Measurements from ENCODE around the gene HEXD. TPM values are rescaled to one million over a fixed set of nuclear protein-coding genes. Genes with fewer than 3 reads are reported as not detected.

The HEXD gene
- total and polyA plus RNA-seq, 12 donors: 8.9 to 292 (median 43.8) TPM

DNA sequence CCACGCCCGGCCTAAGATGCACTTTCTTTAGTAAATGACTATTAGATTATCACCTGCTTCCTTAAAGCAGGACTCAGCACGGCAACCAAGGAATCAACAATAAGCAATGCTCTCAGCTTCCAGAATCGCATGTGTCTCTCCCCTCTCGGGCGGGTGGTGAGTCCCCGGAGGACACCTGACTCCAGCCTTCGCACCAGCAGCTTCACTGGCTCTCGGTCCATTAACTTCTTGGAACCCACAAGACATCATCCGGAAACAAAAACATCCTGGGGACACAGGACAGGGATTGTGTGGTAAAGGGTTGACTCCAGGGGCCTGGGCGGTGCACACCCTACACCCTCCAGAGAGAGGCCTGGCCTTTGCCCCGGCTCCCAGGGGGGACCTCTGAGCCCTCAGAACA lies 23.9 kb upstream of the HEXD start:
- intact Hi-C loops (cut with DNase I): no loop called here
- WGBS, 4 donors: 81 to 91% (median 87%) methylated on average over 11 to 12 of the region's 12 CpGs
- no peaks in the 10 kb centered on the region for H3K4me1 ChIP-seq (replicated peaks in 1 of 2)
- peaks cover 0 to 5% of the 10 kb centered on the region in 2 donors for H3K36me3 ChIP-seq (replicated peaks in 1 of 2)
- no peak overlapping the region for H3K27ac ChIP-seq
- DNase-seq: no peak
- no peaks in the 10 kb centered on the region for H3K9me3 ChIP-seq (replicated peaks in 1 of 3)
- H3K27me3 ChIP-seq: no peaks in the 10 kb centered on the region
- no peak for TF ChIP-seq POLR2A (IDR thresholded peaks at IDR 0.05)
- TF ChIP-seq, protein P1, sequence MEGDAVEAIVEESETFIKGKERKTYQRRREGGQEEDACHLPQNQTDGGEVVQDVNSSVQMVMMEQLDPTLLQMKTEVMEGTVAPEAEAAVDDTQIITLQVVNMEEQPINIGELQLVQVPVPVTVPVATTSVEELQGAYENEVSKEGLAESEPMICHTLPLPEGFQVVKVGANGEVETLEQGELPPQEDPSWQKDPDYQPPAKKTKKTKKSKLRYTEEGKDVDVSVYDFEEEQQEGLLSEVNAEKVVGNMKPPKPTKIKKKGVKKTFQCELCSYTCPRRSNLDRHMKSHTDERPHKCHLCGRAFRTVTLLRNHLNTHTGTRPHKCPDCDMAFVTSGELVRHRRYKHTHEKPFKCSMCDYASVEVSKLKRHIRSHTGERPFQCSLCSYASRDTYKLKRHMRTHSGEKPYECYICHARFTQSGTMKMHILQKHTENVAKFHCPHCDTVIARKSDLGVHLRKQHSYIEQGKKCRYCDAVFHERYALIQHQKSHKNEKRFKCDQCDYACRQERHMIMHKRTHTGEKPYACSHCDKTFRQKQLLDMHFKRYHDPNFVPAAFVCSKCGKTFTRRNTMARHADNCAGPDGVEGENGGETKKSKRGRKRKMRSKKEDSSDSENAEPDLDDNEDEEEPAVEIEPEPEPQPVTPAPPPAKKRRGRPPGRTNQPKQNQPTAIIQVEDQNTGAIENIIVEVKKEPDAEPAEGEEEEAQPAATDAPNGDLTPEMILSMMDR (IDR thresholded peaks at IDR 0.05): no peak
- no peak overlapping the region for H3K4me3 ChIP-seq

DNA sequence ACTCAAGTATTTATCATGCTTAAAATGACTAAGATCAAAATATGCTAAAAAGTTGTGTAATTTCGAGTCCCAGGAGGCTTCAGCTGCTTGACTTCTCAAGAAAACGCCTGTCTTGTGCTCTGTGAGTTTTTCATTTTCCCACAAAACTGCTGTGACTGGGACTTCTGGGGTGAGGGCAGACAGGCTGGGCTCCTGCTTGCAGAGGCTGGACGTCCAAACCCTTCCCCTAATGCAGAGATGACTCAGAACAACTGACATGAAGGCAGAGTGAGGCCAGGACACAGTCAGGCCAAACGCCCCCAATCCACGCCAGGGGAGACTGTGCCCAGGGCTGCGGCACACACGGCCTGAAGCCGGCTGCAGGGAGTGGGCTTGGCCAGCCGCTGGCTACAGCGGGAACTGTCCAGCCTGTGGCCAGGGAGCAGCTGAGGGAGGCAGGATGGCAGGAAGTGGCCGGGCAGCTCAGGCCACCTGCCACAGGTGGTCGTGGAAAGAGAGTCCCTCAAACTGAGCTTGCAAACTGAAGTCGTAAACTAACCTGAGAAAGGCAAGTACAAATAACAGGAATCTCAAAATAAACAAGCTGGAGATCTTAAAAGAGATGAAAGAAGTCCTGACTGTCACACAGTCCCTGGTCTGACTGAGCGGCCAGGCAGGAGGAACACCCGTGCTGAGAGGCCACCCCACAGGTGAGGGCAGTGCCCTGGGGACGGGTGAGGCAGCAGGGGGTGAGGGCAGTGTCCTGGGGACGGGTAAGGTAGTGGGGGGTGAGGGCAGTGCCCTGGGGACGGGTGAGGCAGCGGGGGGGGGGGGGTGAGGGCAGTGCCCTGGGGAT lies 21.3 kb upstream of the HEXD start:
- H3K4me1 ChIP-seq (replicated peaks in 1 of 2): no peaks in the 10 kb centered on the region
- no peak for DNase-seq
- no peak for TF ChIP-seq POLR2A (IDR thresholded peaks at IDR 0.05)
- TF ChIP-seq, protein P1 (IDR thresholded peaks at IDR 0.05): no peak
- peaks cover 0 to 4% of the 10 kb centered on the region in 2 donors for H3K36me3 ChIP-seq (replicated peaks in 1 of 2)
- H3K27me3 ChIP-seq: no peaks in the 10 kb centered on the region
- no peak overlapping the region for H3K4me3 ChIP-seq
- H3K27ac ChIP-seq: no peak overlapping the region
- no peaks in the 10 kb centered on the region for H3K9me3 ChIP-seq (replicated peaks in 1 of 3)
- WGBS, 4 donors: 72 to 86% (median 82%) methylated on average over 12 to 19 of the region's 19 CpGs
- intact Hi-C loops (cut with DNase I): no loop called here

DNA sequence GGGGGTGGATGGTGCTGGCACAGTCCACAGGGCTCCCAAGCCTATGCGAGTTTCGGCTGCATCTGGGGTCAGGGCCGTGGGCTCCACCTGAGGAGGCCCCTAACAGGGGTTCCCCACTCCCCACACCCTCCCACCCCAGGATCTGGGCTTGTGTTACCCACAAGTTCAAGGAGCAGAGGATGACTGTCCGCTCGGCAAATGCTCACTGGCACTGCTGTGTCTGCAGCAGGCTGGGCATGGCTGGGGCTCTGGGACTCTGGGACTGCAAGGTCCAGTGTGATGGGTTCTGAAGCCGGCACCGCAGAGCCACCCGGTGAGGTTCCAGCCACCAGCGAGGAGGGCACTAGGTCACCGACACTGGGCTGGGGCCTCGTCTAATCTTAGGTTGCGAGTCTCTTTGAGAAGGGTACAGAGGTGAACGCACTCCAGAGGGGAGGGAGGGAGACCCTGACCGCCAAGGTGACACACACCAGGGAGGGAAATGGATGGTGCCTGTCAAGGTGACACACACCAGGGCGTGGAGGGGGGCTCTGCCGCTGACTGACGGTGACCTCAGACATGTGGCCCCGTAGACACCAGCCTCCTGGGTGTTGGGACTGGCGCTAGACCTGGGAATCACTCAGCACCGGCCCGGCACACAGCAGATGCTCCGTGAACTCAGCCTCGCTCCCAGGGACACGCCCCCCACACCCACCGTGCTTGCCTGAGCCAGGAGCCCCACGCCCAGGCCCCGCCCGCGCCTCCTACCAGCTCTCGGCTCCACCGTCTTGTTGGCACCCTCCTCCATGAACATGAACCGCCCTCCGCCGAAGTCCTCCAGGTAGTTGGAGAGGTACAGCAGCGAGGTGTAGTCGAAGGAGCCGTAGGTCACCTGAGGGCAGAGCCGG lies 20.5 kb upstream of the HEXD start:
- DNase-seq: no peak
- H3K27me3 ChIP-seq: no peaks in the 10 kb centered on the region
- intact Hi-C loops (cut with DNase I): no loop called here
- H3K27ac ChIP-seq: no peak overlapping the region
- H3K4me1 ChIP-seq (replicated peaks in 1 of 2): no peaks in the 10 kb centered on the region
- no peaks in the 10 kb centered on the region for H3K9me3 ChIP-seq (replicated peaks in 1 of 3)
- WGBS, 4 donors: 90 to 95% (median 93%) methylated on average over 23 to 38 of the region's 38 CpGs
- no peak overlapping the region for H3K4me3 ChIP-seq
- no peaks in the 10 kb centered on the region for H3K36me3 ChIP-seq (replicated peaks in 1 of 2)
- no peak for TF ChIP-seq POLR2A (IDR thresholded peaks at IDR 0.05)
- TF ChIP-seq, protein P1 (IDR thresholded peaks at IDR 0.05): no peak

DNA sequence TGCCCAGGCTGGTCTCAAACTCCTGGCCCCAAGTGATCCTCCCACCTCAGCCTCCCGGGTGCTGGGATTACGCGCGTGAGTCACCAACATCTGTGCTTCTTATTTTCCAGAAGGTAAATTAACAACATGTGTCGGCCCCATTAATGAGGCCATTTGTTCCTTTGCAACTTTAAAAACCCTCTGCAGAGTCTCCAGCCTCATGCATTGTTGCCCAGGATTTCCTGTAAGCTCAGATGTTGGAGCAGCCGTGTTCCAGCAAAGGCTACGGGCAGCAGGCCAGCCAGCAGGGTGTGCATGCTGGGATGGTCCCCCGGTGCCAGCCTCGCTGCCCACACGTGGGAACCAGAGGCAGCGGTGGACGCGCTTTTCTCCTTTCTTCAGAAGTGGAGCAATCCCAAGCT lies 19.1 kb upstream of the HEXD start:
- H3K36me3 ChIP-seq (replicated peaks in 1 of 2): peaks cover 0 to 8% of the 10 kb centered on the region in 2 donors
- no peak for DNase-seq

More for the DNA sequence above, 19.1 kb upstream of the HEXD start:
- no peak for TF ChIP-seq POLR2A (IDR thresholded peaks at IDR 0.05)
- TF ChIP-seq, protein P1 (IDR thresholded peaks at IDR 0.05): no peak
- WGBS, 4 donors: 69 to 94% (median 79%) methylated on average over 10 to 13 of the region's 13 CpGs
- Histone ChIP-seq H3K4me1 (replicated peaks in 1 of 2) (no peaks in the 10 kb centered on the region), H3K4me3 (no peak overlapping the region), H3K27me3 (no peaks in the 10 kb centered on the region), H3K9me3 (replicated peaks in 1 of 3) (no peaks in the 10 kb centered on the region), H3K27ac (no peak overlapping the region)
- intact Hi-C loops (cut with DNase I): no loop called here
